K562 (cell line): ENCODE measurements around the gene KRT4. TPM values are rescaled to one million over a fixed set of nuclear protein-coding genes. Genes with fewer than 3 reads are reported as not detected.

Source experiments
- ATAC-seq: fragments of 200-7000 bp; cut with Tn5 transposase; 3 replicates; pipeline ENCODE4 v1.9.1; 2020; ENCODE audit warnings: moderate library complexity
- BruUV-seq: library from RNA; stranded (reverse); fragments of 400-500 nt; replicated peaks from 2 replicates; lab custom pipeline; 2021; lab: Mats Ljungman, UMichigan
- CTCF ChIA-PET: fragments of 300-600 bp; formaldehyde crosslinking; extraction: SDS; loops from one replicate; lab custom pipeline; 2021; ENCODE audit warnings: low intra/inter-chr PET ratio; lab: Yijun Ruan, JAX
- POLR2A ChIA-PET: fragments of 300-600, 350-650 bp; sonication (Branson Sonifier 250); formaldehyde crosslinking; extraction: SDS; loops from one replicate; lab custom pipeline; 2021; ENCODE audit warnings: antibody characterized with exemption, inconsistent platforms; lab: Yijun Ruan, JAX
- DNase-seq, 4 experiments: peaks; one replicate each; pipeline versions ENCODE4 v3.0.0 to v3.0.0-alpha.2; 2011 to 2018; ENCODE audit warnings: low spot score in 3 of 4, mixed read lengths in 3 of 4; ENCODE audit errors: extremely low read depth in 1 of 4
- FAIRE-seq: peaks from 2 replicates; lab custom pipeline; 2011; peaks lifted over from hg19 to GRCh38; lab: Jason Lieb, UNC
- H2AFZ ChIP-seq: 2 replicates; pipeline ENCODE4 v1.6.0; 2011; ENCODE audit warnings: low read depth, low read length, control low read depth, inconsistent platforms
- H3K27ac ChIP-seq: fragments of 200-600 bp; 3 replicates; pipeline ENCODE4 v1.8.0; 2011; ENCODE audit warnings: low read depth, mild to moderate bottlenecking, control low read depth, inconsistent platforms, low read length, moderate library complexity, mixed read lengths; ENCODE audit errors: extremely low read depth
- H3K27me3 ChIP-seq, 2 experiments: fragments of 300-600 bp in 1 of 2; 2 replicates in 1 of 2; 3 replicates in 1 of 2; pipeline versions ENCODE4 v1.6.0 to v1.8.0; 2011; ENCODE audit warnings: inconsistent platforms in 2 of 2, low read length in 2 of 2, mild to moderate bottlenecking in 1 of 2, mixed read lengths in 1 of 2, moderate library complexity in 1 of 2; ENCODE audit not compliant: control insufficient read depth in 2 of 2, insufficient read depth in 2 of 2
- H3K36me3 ChIP-seq: fragments of 300-600 bp; 3 replicates; pipeline ENCODE4 v1.8.0; 2011; ENCODE audit warnings: mild to moderate bottlenecking, low read length, inconsistent platforms; ENCODE audit not compliant: control insufficient read depth, insufficient read depth
- H3K4me1 ChIP-seq, 2 experiments: fragments of 200-600 bp in 1 of 2; replicated peaks in 1 of 2; 2 replicates in 1 of 2; 3 replicates in 1 of 2; pipeline versions ENCODE4 v1.5.1 to v1.8.0; 2011; ENCODE audit warnings: inconsistent platforms in 2 of 2, low read length in 2 of 2, mild to moderate bottlenecking in 1 of 2, mixed read lengths in 1 of 2, moderate library complexity in 1 of 2; ENCODE audit not compliant: control insufficient read depth in 2 of 2, insufficient read depth in 2 of 2
- H3K4me2 ChIP-seq: 2 replicates; pipeline ENCODE4 v1.6.1; 2011; ENCODE audit warnings: low read length, control low read depth, inconsistent platforms, mixed read lengths; ENCODE audit not compliant: insufficient read depth
- H3K4me3 ChIP-seq: fragments of 200-600 bp; sonication (generic), shearing (Covaris generic); 2 replicates; pipeline ENCODE4 v1.5.1; 2016; ENCODE audit warnings: control low read depth, inconsistent platforms
- H3K79me2 ChIP-seq: fragments of 200-600 bp; 3 replicates; pipeline ENCODE4 v1.8.0; 2011; ENCODE audit warnings: low read length, inconsistent platforms; ENCODE audit not compliant: control insufficient read depth, insufficient read depth
- H3K9ac ChIP-seq, 2 experiments: 2 replicates each; pipeline versions ENCODE4 v1.6.0 to v1.6.1; 2011; ENCODE audit warnings: low read depth in 2 of 2, low read length in 2 of 2, control low read depth in 1 of 2, inconsistent platforms in 1 of 2, mild to moderate bottlenecking in 1 of 2, mixed read lengths in 1 of 2; ENCODE audit not compliant: insufficient read depth in 1 of 2
- H3K9me1 ChIP-seq: one replicate; pipeline ENCODE4 v1.6.0; 2011; ENCODE audit warnings: inconsistent platforms, mild to moderate bottlenecking, low read length, moderate library complexity; ENCODE audit not compliant: control insufficient read depth, insufficient read depth
- H3K9me3 ChIP-seq: replicated peaks from 2 replicates; pipeline ENCODE4 v1.5.1; 2011; ENCODE audit warnings: low read depth, low read length, inconsistent platforms; ENCODE audit not compliant: control insufficient read depth, insufficient read depth
- H4K20me1 ChIP-seq: replicated peaks from 2 replicates; pipeline ENCODE4 v1.6.1; 2011; ENCODE audit warnings: low read length, inconsistent platforms, mixed read lengths; ENCODE audit not compliant: control insufficient read depth, insufficient read depth
- ARHGAP35 ChIP-seq: fragments of 450-650 bp; IDR thresholded peaks from 2 replicates; pipeline ENCODE4 v1.6.1; 2018; ENCODE audit not compliant: partially characterized antibody
- CBX8 ChIP-seq: fragments of 200-600 bp; sonication (generic); IDR thresholded peaks from 2 replicates; pipeline ENCODE4 v1.6.1; 2012; ENCODE audit warnings: borderline replicate concordance, mixed run types, low read depth, mild to moderate bottlenecking, moderate library complexity, mixed read lengths, low read length, control low read depth, inconsistent platforms; ENCODE audit not compliant: poor library complexity, severe bottlenecking; ENCODE audit errors: extremely low read depth
- KLF6 ChIP-seq: fragments of 250-450 bp; sonication (Bioruptor Pico); IDR thresholded peaks from 2 replicates; pipeline ENCODE4 v1.4.0; 2020; ENCODE audit warnings: mild to moderate bottlenecking, moderate library complexity, borderline replicate concordance
- MBD2 ChIP-seq: sonication (generic); IDR thresholded peaks from 2 replicates; pipeline ENCODE4 v1.6.1; 2016; ENCODE audit warnings: low read depth, borderline replicate concordance
- PYGO2 ChIP-seq: fragments of 450-650 bp; IDR thresholded peaks from 2 replicates; pipeline ENCODE4 v1.6.1; 2016; ENCODE audit warnings: mild to moderate bottlenecking, missing genetic modification characterization, moderate library complexity, missing compliant biosample characterization
- SMAD1 ChIP-seq: fragments of 150-350 bp; IDR thresholded peaks from 2 replicates; pipeline ENCODE4 v1.6.1; 2014; ENCODE audit warnings: low read length, low read depth; ENCODE audit not compliant: partially characterized antibody
- SMARCA4 ChIP-seq: fragments of 450-650 bp; IDR thresholded peaks from 2 replicates; pipeline ENCODE4 v1.6.1; 2016
- SREBF1 ChIP-seq: fragments of 150-350 bp; IDR thresholded peaks from 2 replicates; pipeline ENCODE4 v1.6.1; 2014; ENCODE audit warnings: antibody characterized with exemption, low read depth, low read length, borderline replicate concordance
- TSC22D4 ChIP-seq: fragments of 450-650 bp; IDR thresholded peaks from 2 replicates; pipeline ENCODE4 v1.6.1; 2016; ENCODE audit warnings: missing genetic modification characterization, missing biosample characterization, control low read depth
- ZNF232 ChIP-seq: sonication (generic); formaldehyde crosslinking; IDR thresholded peaks from 2 replicates; pipeline ENCODE4 v1.8.0; 2022; ENCODE audit warnings: mild to moderate bottlenecking, missing genetic modification reagents
- in situ Hi-C: fragments of 300-500 bp; cut with MboI; formaldehyde crosslinking; loops from 4 replicates; pipeline ENCODE4 v1.15.0; 2018; ENCODE audit warnings: inconsistent platforms, mixed read lengths
- intact Hi-C: fragments of 100-400 bp; cut with micrococcal nuclease; formaldehyde crosslinking; loops from 2 replicates; pipeline ENCODE4 v1.14.2; 2022
- polyA plus RNA-seq, 8 experiments: library from polyadenylated mRNA; depleted of rRNA in 4 of 8; stranded (reverse) in 5 of 8; unstranded in 3 of 8; fragments of >200 nt; fragmentation: Nextera tagmentation in 2 of 8; fragmentation: Illumina TruSeq in 1 of 8; extraction: Ambion mirVana in 2 of 8; extraction: Trizol in 1 of 8; gene quantifications; 2 replicates each; pipeline versions ENCODE4 v1.2.1 to v1.2.3, GENCODE V29; 2011 to 2014; ENCODE audit warnings: inconsistent platforms in 1 of 8, missing spikeins in 1 of 8
- total RNA-seq, 7 experiments: library from RNA; depleted of rRNA in 6 of 7; stranded (reverse); fragments of >200 nt in 6 of 7; fragmentation: Illumina TruSeq in 2 of 7; extraction: Trizol in 2 of 7; gene quantifications; 2 replicates each; pipeline versions ENCODE4 v1.2.1 to v1.2.3, GENCODE V29; 2011 to 2021; ENCODE audit warnings: low replicate concordance in 1 of 7
- TF ChIP-seq, protein P1 (sequence below): fragments of 250-450 bp; sonication (Bioruptor Pico); IDR thresholded peaks from 2 replicates; pipeline ENCODE4 v1.4.0; 2020; ENCODE audit warnings: mild to moderate bottlenecking, moderate library complexity
- TF ChIP-seq, protein P2 (sequence below): fragments of 450-650 bp; formaldehyde crosslinking; IDR thresholded peaks from 2 replicates; pipeline ENCODE4 v1.4.0; 2022; ENCODE audit warnings: missing genetic modification characterization

KRT4 gene
- total and polyA plus RNA-seq, 9 of the 15 experiments (the other 6 are each of a cell fraction or from before 2014, with no cell fraction given): not detected

DNA sequence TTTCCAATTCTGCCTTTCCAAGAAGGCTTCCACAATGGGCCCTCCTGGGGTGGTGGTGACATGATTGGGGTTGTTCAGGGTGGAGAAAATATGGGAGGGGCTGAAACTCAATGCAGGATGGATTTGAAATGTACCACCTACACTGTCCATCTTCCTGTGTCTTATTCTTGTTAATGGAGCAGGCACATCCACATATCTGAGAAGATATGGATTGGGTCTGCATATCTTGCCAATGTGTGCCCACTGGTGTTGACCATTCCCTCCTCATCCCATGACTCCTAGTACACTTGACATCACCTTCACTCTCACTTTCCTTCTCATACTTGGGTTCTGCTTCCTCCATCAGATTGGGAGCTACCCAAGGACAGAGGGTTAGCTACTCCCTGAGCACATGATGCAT is 44.0 kb downstream of the KRT4 start:
- ATAC-seq: no peak
- DNase-seq: no peak
- Histone ChIP-seq H3K36me3 (no peaks in the 10 kb centered on the region), H4K20me1 (no peaks in the 10 kb centered on the region; the same call in 1 of the 2 replicates), H3K79me2 (no peaks in the 10 kb centered on the region), H3K9ac (no peak overlapping the region), H3K4me3 (no peak overlapping the region), H3K27me3 (peaks cover 19 to 54% of the 10 kb centered on the region in 2 experiments), H3K4me2 (no peak overlapping the region), H3K27ac (no peak overlapping the region), H3K4me1 (no peaks in the 10 kb centered on the region), H3K9me3 (no peaks in the 10 kb centered on the region), H3K9me1 (no peaks in the 10 kb centered on the region), H2AFZ (no peak overlapping the region)
- in situ Hi-C loops: no loop called here
- ChIA-PET POLR2A (interaction anchor here (0.5 to 0.6 kb wide), 2 partner anchors 237 to 621 kb away, joined by 3 to 4 read pairs; no protein-coding TSS in a partner anchor), CTCF (no interaction called here)
- TF ChIP-seq TSC22D4 (no peak), KLF6 (CRISPR knock-in tag) (no peak), ARHGAP35 (no peak), SMARCA4 (no peak), MBD2 (no peak), ZNF232 (CRISPR knock-in tag) (no peak), CBX8 (no peak), SMAD1 (no peak), SREBF1 (no peak), PYGO2 (tag) (no peak)
- TF ChIP-seq, protein P1, sequence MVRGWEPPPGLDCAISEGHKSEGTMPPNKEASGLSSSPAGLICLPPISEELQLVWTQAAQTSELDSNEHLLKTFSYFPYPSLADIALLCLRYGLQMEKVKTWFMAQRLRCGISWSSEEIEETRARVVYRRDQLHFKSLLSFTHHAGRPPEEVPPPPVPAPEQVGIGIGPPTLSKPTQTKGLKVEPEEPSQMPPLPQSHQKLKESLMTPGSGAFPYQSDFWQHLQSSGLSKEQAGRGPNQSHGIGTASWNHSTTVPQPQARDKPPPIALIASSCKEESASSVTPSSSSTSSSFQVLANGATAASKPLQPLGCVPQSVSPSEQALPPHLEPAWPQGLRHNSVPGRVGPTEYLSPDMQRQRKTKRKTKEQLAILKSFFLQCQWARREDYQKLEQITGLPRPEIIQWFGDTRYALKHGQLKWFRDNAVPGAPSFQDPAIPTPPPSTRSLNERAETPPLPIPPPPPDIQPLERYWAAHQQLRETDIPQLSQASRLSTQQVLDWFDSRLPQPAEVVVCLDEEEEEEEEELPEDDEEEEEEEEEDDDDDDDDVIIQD: no peak
- TF ChIP-seq, protein P2, sequence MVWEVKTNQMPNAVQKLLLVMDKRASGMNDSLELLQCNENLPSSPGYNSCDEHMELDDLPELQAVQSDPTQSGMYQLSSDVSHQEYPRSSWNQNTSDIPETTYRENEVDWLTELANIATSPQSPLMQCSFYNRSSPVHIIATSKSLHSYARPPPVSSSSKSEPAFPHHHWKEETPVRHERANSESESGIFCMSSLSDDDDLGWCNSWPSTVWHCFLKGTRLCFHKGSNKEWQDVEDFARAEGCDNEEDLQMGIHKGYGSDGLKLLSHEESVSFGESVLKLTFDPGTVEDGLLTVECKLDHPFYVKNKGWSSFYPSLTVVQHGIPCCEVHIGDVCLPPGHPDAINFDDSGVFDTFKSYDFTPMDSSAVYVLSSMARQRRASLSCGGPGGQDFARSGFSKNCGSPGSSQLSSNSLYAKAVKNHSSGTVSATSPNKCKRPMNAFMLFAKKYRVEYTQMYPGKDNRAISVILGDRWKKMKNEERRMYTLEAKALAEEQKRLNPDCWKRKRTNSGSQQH (CRISPR knock-in tag): no peak
- intact Hi-C loops: no loop called here
- FAIRE-seq: no peak
- no TSS peak for BruUV-seq
